Measurements from ENCODE around the gene GDNF. TPM values are rescaled to one million over a fixed set of nuclear protein-coding genes. Genes with fewer than 3 reads are reported as not detected.

GDNF gene
- polyA plus RNA-seq, 3 donors, result not detected

GRCh38 chr5:37873988-37874387 lies 34.1 kb upstream of the GDNF start:
- Mint-ChIP-seq H3K27me3 (ENCODE audit: low read depth in 3 of 3) (peaks cover 0 to 8% (median 3%) of the 10 kb centered on the region in 3 donors), H3K9me3 (peaks cover 0 to 8% (median 5%) of the 10 kb centered on the region in 7 donors), H3K27ac (no peak overlapping the region), H3K4me1 (no peaks in the 10 kb centered on the region), H3K4me3 (no peak overlapping the region), H3K36me3 (no peaks in the 10 kb centered on the region)
- Histone ChIP-seq H3K4me3 (replicated peaks in 1 of 3; ENCODE audit: low read depth in 2 of 3, low read length in 3 of 3) (no peak overlapping the region), H3K9me3 (replicated peaks in 1 of 2; ENCODE audit: control insufficient read depth in 1 of 2, insufficient read depth in 1 of 2, low read length in 2 of 2) (peaks cover 0 to 7% of the 10 kb centered on the region in 2 donors), H3K4me1 (ENCODE audit: control insufficient read depth in 1 of 2, insufficient read depth in 2 of 2, low read length in 2 of 2) (no peaks in the 10 kb centered on the region), H4K20me1 (ENCODE audit: insufficient read depth, low read length) (no peaks in the 10 kb centered on the region), H3K9ac (ENCODE audit: insufficient read depth, low read length, poor library complexity, severe bottlenecking) (no peak overlapping the region), H3K27ac (ENCODE audit: low read depth in 1 of 2, low read length in 2 of 2) (no peak overlapping the region), H2AFZ (ENCODE audit: insufficient read depth, low read depth, low read length, poor library complexity, severe bottlenecking) (no peak overlapping the region), H3K27me3 (ENCODE audit: control insufficient read depth in 2 of 2, insufficient read depth in 2 of 2, low read length in 2 of 2) (no peaks in the 10 kb centered on the region), H3K4me2 (replicated peaks; ENCODE audit: extremely low read depth, low read length, poor library complexity, severe bottlenecking) (no peak overlapping the region), H3K79me2 (ENCODE audit: insufficient read depth, low read length) (no peaks in the 10 kb centered on the region), H3K36me3 (replicated peaks in 1 of 2; ENCODE audit: control insufficient read depth in 1 of 2, insufficient read depth in 2 of 2, low read length in 2 of 2) (no peaks in the 10 kb centered on the region)
- intact Hi-C loops (cut with micrococcal nuclease), result no loop called here
- TF ChIP-seq, protein P1, sequence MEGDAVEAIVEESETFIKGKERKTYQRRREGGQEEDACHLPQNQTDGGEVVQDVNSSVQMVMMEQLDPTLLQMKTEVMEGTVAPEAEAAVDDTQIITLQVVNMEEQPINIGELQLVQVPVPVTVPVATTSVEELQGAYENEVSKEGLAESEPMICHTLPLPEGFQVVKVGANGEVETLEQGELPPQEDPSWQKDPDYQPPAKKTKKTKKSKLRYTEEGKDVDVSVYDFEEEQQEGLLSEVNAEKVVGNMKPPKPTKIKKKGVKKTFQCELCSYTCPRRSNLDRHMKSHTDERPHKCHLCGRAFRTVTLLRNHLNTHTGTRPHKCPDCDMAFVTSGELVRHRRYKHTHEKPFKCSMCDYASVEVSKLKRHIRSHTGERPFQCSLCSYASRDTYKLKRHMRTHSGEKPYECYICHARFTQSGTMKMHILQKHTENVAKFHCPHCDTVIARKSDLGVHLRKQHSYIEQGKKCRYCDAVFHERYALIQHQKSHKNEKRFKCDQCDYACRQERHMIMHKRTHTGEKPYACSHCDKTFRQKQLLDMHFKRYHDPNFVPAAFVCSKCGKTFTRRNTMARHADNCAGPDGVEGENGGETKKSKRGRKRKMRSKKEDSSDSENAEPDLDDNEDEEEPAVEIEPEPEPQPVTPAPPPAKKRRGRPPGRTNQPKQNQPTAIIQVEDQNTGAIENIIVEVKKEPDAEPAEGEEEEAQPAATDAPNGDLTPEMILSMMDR (IDR thresholded peaks at IDR 0.05), result no peak
- no peak for DNase-seq
- 89% methylated on average over 3 of the region's 7 CpGs for WGBS (ENCODE audit: insufficient coverage)

DNA sequence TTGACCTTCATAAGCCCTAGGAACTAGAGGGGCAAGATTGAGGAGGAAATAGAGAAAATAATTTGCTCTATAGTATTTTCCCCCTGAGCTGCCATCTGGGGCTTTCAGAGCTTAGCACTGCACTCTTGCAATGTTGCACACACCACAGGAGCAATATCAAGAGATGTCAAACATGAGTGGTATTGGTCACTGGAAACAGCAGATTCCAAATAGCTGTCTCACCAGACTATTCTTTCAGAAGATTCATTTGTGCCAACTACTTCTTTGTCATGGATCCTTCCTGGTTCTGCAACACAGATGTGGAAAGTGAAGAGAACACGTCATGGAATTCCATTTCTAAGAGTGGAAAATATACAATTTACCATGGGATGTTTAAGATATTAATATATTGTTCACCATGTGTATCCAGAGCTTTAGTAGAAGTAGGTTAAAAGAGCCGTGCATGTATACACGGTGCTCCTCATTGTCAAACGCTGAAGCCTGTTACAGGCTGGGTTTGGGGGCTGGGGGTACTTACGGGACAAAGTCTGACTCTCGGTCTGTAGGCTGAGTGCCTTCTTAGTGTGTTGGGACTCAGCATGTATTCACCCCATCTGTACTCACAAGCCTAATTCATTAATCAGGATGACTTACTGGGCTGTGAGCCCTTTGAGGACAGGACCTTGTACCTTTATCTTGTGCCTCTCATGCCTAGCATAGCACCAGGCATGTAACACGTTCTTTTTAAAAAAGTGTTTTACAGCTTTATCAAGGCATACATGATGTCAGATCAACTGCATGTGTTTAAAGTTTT lies 31.4 kb upstream of the GDNF start:
- Mint-ChIP-seq H3K27ac (no peak overlapping the region), H3K36me3 (no peaks in the 10 kb centered on the region), H3K4me3 (no peak overlapping the region), H3K27me3 (ENCODE audit: low read depth in 3 of 3) (peaks cover 2 to 8% (median 3%) of the 10 kb centered on the region in 3 donors), H3K4me1 (no peaks in the 10 kb centered on the region), H3K9me3 (peaks cover 0 to 7% (median 5%) of the 10 kb centered on the region in 7 donors)
- H3K4me2 ChIP-seq (replicated peaks; ENCODE audit: extremely low read depth, low read length, poor library complexity, severe bottlenecking), result no peak overlapping the region
- intact Hi-C loops (cut with micrococcal nuclease), result no loop called here
- no peak overlapping the region for H3K27ac ChIP-seq (ENCODE audit: low read depth in 1 of 2, low read length in 2 of 2)
- H3K4me3 ChIP-seq (replicated peaks in 1 of 3; ENCODE audit: low read depth in 2 of 3, low read length in 3 of 3), result no peak overlapping the region
- no peaks in the 10 kb centered on the region for H3K36me3 ChIP-seq (replicated peaks in 1 of 2; ENCODE audit: control insufficient read depth in 1 of 2, insufficient read depth in 2 of 2, low read length in 2 of 2)
- no peaks in the 10 kb centered on the region for H3K4me1 ChIP-seq (ENCODE audit: control insufficient read depth in 1 of 2, insufficient read depth in 2 of 2, low read length in 2 of 2)
- no peaks in the 10 kb centered on the region for H3K79me2 ChIP-seq (ENCODE audit: insufficient read depth, low read length)
- TF ChIP-seq, protein P1 (IDR thresholded peaks at IDR 0.05), result no peak
- 100% methylated on average over 3 of the region's 7 CpGs for WGBS (ENCODE audit: insufficient coverage)
- H3K9ac ChIP-seq (ENCODE audit: insufficient read depth, low read length, poor library complexity, severe bottlenecking), result no peak overlapping the region
- peaks cover 0 to 4% of the 10 kb centered on the region in 2 donors for H3K9me3 ChIP-seq (replicated peaks in 1 of 2; ENCODE audit: control insufficient read depth in 1 of 2, insufficient read depth in 1 of 2, low read length in 2 of 2)
- H4K20me1 ChIP-seq (ENCODE audit: insufficient read depth, low read length), result no peaks in the 10 kb centered on the region
- no peaks in the 10 kb centered on the region for H3K27me3 ChIP-seq (ENCODE audit: control insufficient read depth in 2 of 2, insufficient read depth in 2 of 2, low read length in 2 of 2)
- no peak for DNase-seq
- H2AFZ ChIP-seq (ENCODE audit: insufficient read depth, low read depth, low read length, poor library complexity, severe bottlenecking), result no peak overlapping the region
